Testis (tissue), 3 donors: ENCODE results near the gene APBA1. TPM values are rescaled to one million over a fixed set of nuclear protein-coding genes. Genes with fewer than 3 reads are reported as not detected.

Experiments
- DNase-seq: peaks from one replicate; pipeline ENCODE4 v3.0.0-alpha.2; 2019
- H3K27ac ChIP-seq, 2 donors: fragments of 200-600 bp; sonication (generic); one replicate each; pipeline ENCODE4 v1.5.1; 2019
- H3K27me3 ChIP-seq: fragments of 200-600 bp; sonication (generic); one replicate; pipeline ENCODE4 v1.5.1; 2019
- H3K36me3 ChIP-seq: fragments of 200-600 bp; sonication (generic); one replicate; pipeline ENCODE4 v1.5.1; 2017; ENCODE audit warnings: low read depth; ENCODE audit errors: missing control alignments
- H3K4me1 ChIP-seq: fragments of 200-600 bp; sonication (generic); one replicate; pipeline ENCODE4 v1.5.1; 2019
- H3K4me3 ChIP-seq, 2 donors: fragments of 200-600 bp; sonication (generic); one replicate each; pipeline ENCODE4 v1.5.1; 2017 to 2019
- H3K9me3 ChIP-seq: fragments of 200-600 bp; sonication (generic); one replicate; pipeline ENCODE4 v1.5.1; 2017
- CTCF ChIP-seq, 3 experiments: fragments of 450-650 bp in 2 of 3; fragments of 200-600 bp in 1 of 3; sonication (generic) in 1 of 3; IDR thresholded peaks; one replicate each; pipeline ENCODE4 v1.5.1; 2016 to 2019; ENCODE audit warnings: antibody characterized with exemption in 3 of 3, mild to moderate bottlenecking in 2 of 3, moderate library complexity in 1 of 3
- POLR2A ChIP-seq: fragments of 450-650 bp; IDR thresholded peaks from one replicate; pipeline ENCODE4 v1.6.1; 2017; ENCODE audit warnings: antibody characterized with exemption, mild to moderate bottlenecking, moderate library complexity
- WGBS, 2 donors: methylation state at CpG; one replicate each; pipeline ENCODE4 v1.1.5; 2018; 5-methylcytosine and 5-hydroxymethylcytosine counted together
- intact Hi-C: fragments of 100-400 bp; cut with DNase I; formaldehyde crosslinking; loops from one replicate; pipeline ENCODE4 v1.15.1; 2023; ENCODE audit warnings: low total_unique reads
- polyA plus RNA-seq: library from polyadenylated mRNA; stranded (reverse); fragments of 350-450 nt; fragmentation: Illumina TruSeq; extraction: RNeasy Lipid Tissue Mini Kit (QIAGEN cat#74804); gene quantifications from one replicate; pipeline ENCODE4 v1.2.3, GENCODE V29; 2014; ENCODE audit warnings: low read depth, low replicate concordance; ENCODE audit not compliant: insufficient read depth
- total RNA-seq, 2 donors: library from RNA; depleted of rRNA; stranded (reverse); fragments of >200 nt; gene quantifications; one replicate each; pipeline ENCODE4 v1.2.3, GENCODE V29; 2016

The APBA1 gene
- total and polyA plus RNA-seq, 3 donors from 2014 or later, result 7.7 to 11.9 (median 9.4) TPM

- TF ChIP-seq POLR2A (no peak), CTCF (IDR thresholded peaks at IDR 0.05) (no peak)
- intact Hi-C loops, result no loop called here
- H3K36me3 ChIP-seq, result no peaks in the 10 kb centered on the region
- no peaks in the 10 kb centered on the region for H3K4me1 ChIP-seq
- H3K4me3 ChIP-seq, result no peak overlapping the region
- H3K27me3 ChIP-seq, result no peaks in the 10 kb centered on the region
- DNase-seq, result no peak
- no peaks in the 10 kb centered on the region for H3K9me3 ChIP-seq
- no peak overlapping the region for H3K27ac ChIP-seq
- WGBS, 2 donors, result 61% methylated on average over 3 of the region's 3 CpGs
Observed at GRCh38 chr9:69632768-69633167, 39.4 kb downstream of the APBA1 start.

GRCh38 chr9:69627281-69627680, 44.9 kb downstream of the APBA1 start:
- Histone ChIP-seq H3K27me3 (no peaks in the 10 kb centered on the region), H3K4me3 (no peak overlapping the region), H3K27ac (no peak overlapping the region), H3K4me1 (no peaks in the 10 kb centered on the region), H3K9me3 (no peaks in the 10 kb centered on the region), H3K36me3 (no peaks in the 10 kb centered on the region)
- TF ChIP-seq CTCF (IDR thresholded peaks at IDR 0.05) (no peak), POLR2A (no peak)
- 56 to 62% methylated on average over 3 of the region's 3 CpGs for WGBS, 2 donors
- intact Hi-C loops, result no loop called here
- no peak for DNase-seq

GRCh38 chr9:69623276-69623675, 48.9 kb downstream of the APBA1 start:
- Histone ChIP-seq H3K4me3 (no peak overlapping the region), H3K36me3 (no peaks in the 10 kb centered on the region), H3K4me1 (no peaks in the 10 kb centered on the region), H3K9me3 (no peaks in the 10 kb centered on the region), H3K27me3 (no peaks in the 10 kb centered on the region), H3K27ac (no peak overlapping the region)
- 80 to 90% methylated on average over 3 of the region's 3 CpGs for WGBS, 2 donors
- intact Hi-C loops, result no loop called here
- DNase-seq, result no peak
- no peak for TF ChIP-seq CTCF (IDR thresholded peaks at IDR 0.05)
- TF ChIP-seq POLR2A, result no peak

GRCh38 chr9:69622676-69623075, 49.5 kb downstream of the APBA1 start:
- Histone ChIP-seq H3K4me3 (no peak overlapping the region), H3K9me3 (no peaks in the 10 kb centered on the region), H3K27ac (no peak overlapping the region), H3K27me3 (no peaks in the 10 kb centered on the region), H3K4me1 (no peaks in the 10 kb centered on the region), H3K36me3 (no peaks in the 10 kb centered on the region)
- no peak for TF ChIP-seq POLR2A
- no peak for TF ChIP-seq CTCF (IDR thresholded peaks at IDR 0.05)
- intact Hi-C loops, result no loop called here
- no peak for DNase-seq
- WGBS, 2 donors, result 78 to 87% methylated on average over 3 of the region's 3 CpGs

- intact Hi-C loops, result no loop called here
- H3K27ac ChIP-seq, result no peak overlapping the region
- no peak for TF ChIP-seq POLR2A
- TF ChIP-seq CTCF (IDR thresholded peaks at IDR 0.05), result no peak
- no peaks in the 10 kb centered on the region for H3K4me1 ChIP-seq
- no peaks in the 10 kb centered on the region for H3K9me3 ChIP-seq
- H3K27me3 ChIP-seq, result no peaks in the 10 kb centered on the region
- no peak overlapping the region for H3K4me3 ChIP-seq
- DNase-seq, result no peak
- 70 to 72% methylated on average over 3 of the region's 3 CpGs for WGBS, 2 donors
- H3K36me3 ChIP-seq, result no peaks in the 10 kb centered on the region
Observed at GRCh38 chr9:69621730-69622460, 50.3 kb downstream of the APBA1 start.
